CD4-positive, alpha-beta memory T cell (primary cell): ENCODE results near the gene YLPM1. TPM values are rescaled to one million over a fixed set of nuclear protein-coding genes. Genes with fewer than 3 reads are reported as not detected.
A peak's percentile ranks its signal among the peaks of the same experiment; 100 is the strongest.

Experiments used
- CTCF ChIA-PET: fragments of 350-600 bp; sonication (Branson Sonifier 250); formaldehyde crosslinking; loops from one replicate; lab custom pipeline; 2021; ENCODE audit warnings: inconsistent platforms; ENCODE audit not compliant: partially characterized antibody; lab: Charles Lee
- POLR2A ChIA-PET: fragments of 350-600 bp; sonication (Branson Sonifier 250); formaldehyde crosslinking; loops from one replicate; lab custom pipeline; 2021; ENCODE audit not compliant: partially characterized antibody; lab: Charles Lee
- DNase-seq, 5 donors: peaks; one replicate each; pipeline versions ENCODE4 v3.0.0 to v3.0.0-alpha.2; 2020 to 2022; ENCODE audit warnings: mixed read lengths in 1 of 5
- H3K27ac ChIP-seq: one replicate; pipeline ENCODE4 v1.7.0; 2013; ENCODE audit warnings: low read depth, low read length
- H3K27me3 ChIP-seq: 2 replicates; pipeline ENCODE4 v1.7.0; 2013; ENCODE audit warnings: mild to moderate bottlenecking, low read length, moderate library complexity; ENCODE audit not compliant: insufficient read depth
- H3K36me3 ChIP-seq: 2 replicates; pipeline ENCODE4 v1.7.0; 2013; ENCODE audit warnings: mild to moderate bottlenecking, low read length, moderate library complexity; ENCODE audit not compliant: insufficient read depth
- H3K4me1 ChIP-seq: 2 replicates; pipeline ENCODE4 v1.7.0; 2013; ENCODE audit warnings: mild to moderate bottlenecking, low read length, moderate library complexity; ENCODE audit not compliant: insufficient read depth
- H3K4me3 ChIP-seq, 2 donors: one replicate each; pipeline ENCODE4 v1.7.0; 2013; ENCODE audit warnings: low read length in 2 of 2, mild to moderate bottlenecking in 1 of 2
- H3K9me3 ChIP-seq, 2 donors: one replicate each; pipeline ENCODE4 v1.7.0; 2013; ENCODE audit warnings: low read length in 2 of 2, control low read depth in 1 of 2; ENCODE audit not compliant: control insufficient read depth in 1 of 2
- H3K27ac Mint-ChIP-seq, 7 donors: one replicate each; pipeline ENCODE4 v1.8.0; 2020 to 2021; ENCODE audit warnings: mixed read lengths in 7 of 7, mild to moderate bottlenecking in 6 of 7, inconsistent platforms in 3 of 7, moderate library complexity in 3 of 7
- H3K27me3 Mint-ChIP-seq, 2 donors: one replicate each; pipeline ENCODE4 v1.8.0; 2020 to 2021; ENCODE audit warnings: mixed read lengths in 2 of 2
- H3K36me3 Mint-ChIP-seq, 2 donors: one replicate each; pipeline ENCODE4 v1.8.0; 2020 to 2021; ENCODE audit warnings: mixed read lengths in 2 of 2, inconsistent platforms in 1 of 2, mild to moderate bottlenecking in 1 of 2
- H3K4me1 Mint-ChIP-seq, 4 donors: one replicate each; pipeline ENCODE4 v1.8.0; 2020 to 2021; ENCODE audit warnings: mixed read lengths in 4 of 4, mild to moderate bottlenecking in 1 of 4
- H3K4me3 Mint-ChIP-seq, 8 donors: one replicate each; pipeline ENCODE4 v1.8.0; 2020 to 2021; ENCODE audit warnings: mixed read lengths in 8 of 8, mild to moderate bottlenecking in 7 of 8, moderate library complexity in 6 of 8, inconsistent platforms in 3 of 8
- H3K9me3 Mint-ChIP-seq, 8 donors: one replicate each; pipeline ENCODE4 v1.8.0; 2020 to 2021; ENCODE audit warnings: mixed read lengths in 8 of 8, mild to moderate bottlenecking in 5 of 8, inconsistent platforms in 3 of 8, moderate library complexity in 1 of 8
- intact Hi-C: fragments of 100-400 bp; cut with micrococcal nuclease; formaldehyde crosslinking; loops from one replicate; pipeline ENCODE4 v1.15.1; 2023
- polyA plus RNA-seq, 2 donors: library from polyadenylated mRNA; unstranded; fragments of 300-500 nt; fragmentation: Illumina TruSeq; gene quantifications; one replicate each; pipeline ENCODE4 v1.2.3, GENCODE V29; 2021
- total RNA-seq, 2 experiments: library from RNA; stranded (reverse); gene quantifications; one replicate each; pipeline ENCODE4 v1.2.3, GENCODE V29; 2021

YLPM1 gene
- total and polyA plus RNA-seq, 4 experiments from 2014 or later: 2.5 to 90.3 (median 52.3) TPM

- H3K36me3 ChIP-seq: no peaks in the 10 kb centered on the region
- peaks cover 5 to 15% (median 10%) of the 10 kb centered on the region in 4 donors for H3K4me1 Mint-ChIP-seq
- H3K9me3 ChIP-seq: no peaks in the 10 kb centered on the region
- H3K27me3 ChIP-seq: no peaks in the 10 kb centered on the region
- H3K4me1 ChIP-seq: peaks cover 4% of the 10 kb centered on the region
- no peak overlapping the region for H3K27ac Mint-ChIP-seq
- intact Hi-C loops: no loop called here
- H3K27ac ChIP-seq: no peak overlapping the region
- no peaks in the 10 kb centered on the region for H3K27me3 Mint-ChIP-seq
- CTCF ChIA-PET: interaction anchor here (2.1 to 10.7 kb wide), 4 partner anchors 15 to 242 kb away, joined by 5 to 84 read pairs (median 10); no protein-coding TSS in a partner anchor
- H3K36me3 Mint-ChIP-seq: no peaks in the 10 kb centered on the region
- DNase-seq: no peak
- H3K4me3 ChIP-seq: no peak overlapping the region
- no peak overlapping the region for H3K4me3 Mint-ChIP-seq
- H3K9me3 Mint-ChIP-seq: no peaks in the 10 kb centered on the region
- POLR2A ChIA-PET: interaction anchor here (0.6 to 2.0 kb wide), 4 partner anchors 10 to 228 kb away, joined by 3 to 5 read pairs (median 4); partner anchors contain the start of gene DLST
Observed at GRCh38 chr14:74846968-74847665, 84.0 kb downstream of the YLPM1 start.

DNA sequence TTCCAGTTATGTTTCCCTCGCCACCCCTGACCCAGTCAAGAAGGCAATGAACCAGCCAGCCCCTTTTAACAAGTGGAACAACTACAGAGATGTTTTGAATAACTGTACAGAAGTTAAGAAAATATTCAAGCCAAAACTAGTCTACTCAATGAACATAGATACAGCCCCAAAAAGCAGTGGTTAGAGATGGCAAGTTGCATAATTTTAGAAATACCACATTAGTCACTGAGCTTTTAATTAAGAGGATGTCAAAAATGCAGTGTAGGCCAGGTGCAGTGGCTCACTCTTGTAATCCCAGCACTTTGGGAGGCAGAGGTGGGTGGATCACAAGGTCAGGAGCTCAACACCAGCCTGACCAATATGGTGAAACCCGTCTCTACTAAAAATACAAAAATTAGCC lies 85.7 kb downstream of the YLPM1 start:
- intact Hi-C loops: no loop called here
- POLR2A ChIA-PET: no interaction called here

DNA sequence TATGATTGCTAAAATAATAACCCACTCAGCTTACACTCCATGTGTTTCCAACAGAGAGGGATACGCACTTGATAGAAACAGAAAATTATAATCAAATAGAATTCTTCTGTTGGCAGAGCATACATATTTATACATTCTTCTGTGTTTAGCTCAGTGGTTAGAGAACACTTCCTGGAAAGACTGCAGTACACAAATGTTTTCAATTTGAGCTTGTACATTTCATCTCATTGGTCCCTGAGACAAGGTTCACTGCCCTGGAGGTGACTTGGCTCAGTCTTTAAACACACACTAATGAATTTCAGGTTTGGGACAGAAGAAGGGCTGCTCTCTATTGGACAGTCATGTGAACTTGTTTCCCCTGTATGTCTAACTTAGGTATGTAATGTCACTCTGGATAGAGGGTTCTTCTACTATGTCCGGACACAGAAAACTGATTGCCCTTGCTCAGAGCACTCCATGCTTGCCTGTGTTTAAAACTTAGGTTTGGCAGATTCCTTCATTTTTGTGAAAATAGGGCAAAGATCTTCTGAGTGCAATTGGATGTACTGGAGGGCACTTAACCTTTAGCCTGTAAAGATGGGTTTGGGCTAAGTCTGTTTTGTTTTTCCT lies 89.9 kb downstream of the YLPM1 start:
- Histone ChIP-seq H3K27ac (no peak overlapping the region), H3K36me3 (no peaks in the 10 kb centered on the region), H3K4me3 (no peak overlapping the region), H3K9me3 (no peaks in the 10 kb centered on the region), H3K4me1 (peaks cover 12% of the 10 kb centered on the region), H3K27me3 (no peaks in the 10 kb centered on the region)
- no peak for DNase-seq
- H3K4me1 Mint-ChIP-seq: peaks cover 14 to 27% (median 22%) of the 10 kb centered on the region in 4 donors
- ChIA-PET CTCF (interaction anchor here (0.9 to 15.0 kb wide), 5 partner anchors 9 to 244 kb away, joined by 3 to 677 read pairs (median 3); no protein-coding TSS in a partner anchor), POLR2A (interaction anchor here (0.6 to 1.9 kb wide), 7 partner anchors 11 to 53 kb away, joined by 3 to 6 read pairs (median 4); partner anchors contain the start of gene DLST)
- H3K27me3 Mint-ChIP-seq: no peaks in the 10 kb centered on the region
- H3K27ac Mint-ChIP-seq: peak overlapping the region in 5 of 7 donors; percentile 9 to 55 (median 16)
- H3K4me3 Mint-ChIP-seq: peak overlapping the region in 1 of 8 donors; percentile 3
- intact Hi-C loops: no loop called here
- H3K9me3 Mint-ChIP-seq: no peaks in the 10 kb centered on the region
- H3K36me3 Mint-ChIP-seq: no peaks in the 10 kb centered on the region

More for the DNA sequence above, 85.7 kb downstream of the YLPM1 start:
- Mint-ChIP-seq H3K9me3 (no peaks in the 10 kb centered on the region), H3K4me3 (no peak overlapping the region), H3K27ac (no peak overlapping the region), H3K36me3 (no peaks in the 10 kb centered on the region), H3K27me3 (no peaks in the 10 kb centered on the region), H3K4me1 (peaks cover 11 to 20% (median 17%) of the 10 kb centered on the region in 4 donors)
- peaks cover 12% of the 10 kb centered on the region for H3K4me1 ChIP-seq
- no peak overlapping the region for H3K4me3 ChIP-seq
- DNase-seq: no peak
- H3K36me3 ChIP-seq: no peaks in the 10 kb centered on the region
- CTCF ChIA-PET: interaction anchor here (2.8 to 10.7 kb wide), 2 partner anchors 13 to 57 kb away, joined by 13 to 84 read pairs; no protein-coding TSS in a partner anchor
- no peaks in the 10 kb centered on the region for H3K27me3 ChIP-seq
- H3K27ac ChIP-seq: no peak overlapping the region
- H3K9me3 ChIP-seq: no peaks in the 10 kb centered on the region

- intact Hi-C loops: no loop called here
- H3K36me3 ChIP-seq: no peaks in the 10 kb centered on the region
- no peaks in the 10 kb centered on the region for H3K9me3 ChIP-seq
- H3K4me3 ChIP-seq: no peak overlapping the region
- H3K36me3 Mint-ChIP-seq: no peaks in the 10 kb centered on the region
- peaks cover 14 to 27% (median 21%) of the 10 kb centered on the region in 4 donors for H3K4me1 Mint-ChIP-seq
- peak overlapping the region in 4 of 7 donors; percentile 9 to 55 (median 31) for H3K27ac Mint-ChIP-seq
- H3K27me3 ChIP-seq: no peaks in the 10 kb centered on the region
- no peaks in the 10 kb centered on the region for H3K9me3 Mint-ChIP-seq
- no peak overlapping the region for H3K4me3 Mint-ChIP-seq
- H3K27me3 Mint-ChIP-seq: no peaks in the 10 kb centered on the region
- no peak for DNase-seq
- ChIA-PET CTCF (interaction anchor here (0.9 to 15.0 kb wide), 6 partner anchors 8 to 245 kb away, joined by 3 to 677 read pairs (median 44); partner anchors contain the start of genes DLST and PROX2), POLR2A (interaction anchor here (0.6 to 1.9 kb wide), 4 partner anchors 13 to 808 kb away, joined by 3 to 6 read pairs (median 4); partner anchors contain the start of gene TTLL5)
- peaks cover 12% of the 10 kb centered on the region for H3K4me1 ChIP-seq
- no peak overlapping the region for H3K27ac ChIP-seq
Observed at GRCh38 chr14:74853581-74853980, 90.5 kb downstream of the YLPM1 start.

DNA sequence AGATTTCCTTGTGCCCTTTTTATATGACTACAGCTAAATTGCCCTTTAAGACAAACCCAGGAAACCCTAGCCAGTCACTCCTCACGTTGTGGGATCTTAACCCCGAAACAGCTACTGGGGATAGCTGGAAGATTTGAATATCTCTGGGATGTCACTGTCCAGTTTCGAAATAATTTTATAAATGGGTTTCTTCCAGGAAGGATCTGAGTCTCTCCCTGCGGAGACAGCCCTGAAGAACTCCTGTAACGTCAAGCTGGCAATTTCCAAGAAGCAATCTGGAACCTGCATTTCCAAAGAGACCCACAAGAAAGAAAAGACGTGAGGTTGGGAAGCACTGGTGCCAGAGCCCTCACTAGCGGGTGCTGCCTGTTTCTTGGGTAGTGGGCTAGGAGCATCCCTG lies 91.9 kb downstream of the YLPM1 start:
- intact Hi-C loops: no loop called here
- Histone ChIP-seq H3K27me3 (no peaks in the 10 kb centered on the region), H3K4me3 (no peak overlapping the region), H3K36me3 (no peaks in the 10 kb centered on the region), H3K27ac (no peak overlapping the region), H3K9me3 (no peaks in the 10 kb centered on the region), H3K4me1 (peaks cover 12% of the 10 kb centered on the region)
- POLR2A ChIA-PET: interaction anchor here (0.8 to 1.3 kb wide), 2 partner anchors 17 to 272 kb away, joined by 3 read pairs; partner anchors contain the start of gene NEK9
- CTCF ChIA-PET: interaction anchor here (0.6 to 15.0 kb wide), 6 partner anchors 7 to 233 kb away, joined by 4 to 677 read pairs (median 44); partner anchors contain the start of genes DLST and PROX2
- Mint-ChIP-seq H3K4me3 (no peak overlapping the region), H3K27me3 (no peaks in the 10 kb centered on the region), H3K9me3 (no peaks in the 10 kb centered on the region), H3K27ac (no peak overlapping the region), H3K36me3 (no peaks in the 10 kb centered on the region), H3K4me1 (peaks cover 14 to 23% (median 20%) of the 10 kb centered on the region in 4 donors)
- DNase-seq: no peak

GRCh38 chr14:74855945-74856344 lies 92.8 kb downstream of the YLPM1 start:
- no peak overlapping the region for H3K4me3 ChIP-seq
- H3K27ac ChIP-seq: no peak overlapping the region
- no peak for DNase-seq
- H3K4me1 ChIP-seq: peaks cover 16% of the 10 kb centered on the region
- no peaks in the 10 kb centered on the region for H3K27me3 ChIP-seq
- H3K9me3 Mint-ChIP-seq: no peaks in the 10 kb centered on the region
- H3K36me3 Mint-ChIP-seq: no peaks in the 10 kb centered on the region
- H3K27me3 Mint-ChIP-seq: no peaks in the 10 kb centered on the region
- H3K9me3 ChIP-seq: no peaks in the 10 kb centered on the region
- H3K27ac Mint-ChIP-seq: no peak overlapping the region
- ChIA-PET POLR2A (interaction anchor here (0.6 to 1.3 kb wide), 5 partner anchors 14 to 946 kb away, joined by 3 to 5 read pairs (median 4); partner anchors contain the start of gene YLPM1), CTCF (interaction anchor here (0.5 to 15.0 kb wide), 5 partner anchors 21 to 231 kb away, joined by 3 to 677 read pairs (median 121); partner anchors contain the start of genes DLST and PROX2)
- peaks cover 15 to 26% (median 21%) of the 10 kb centered on the region in 4 donors for H3K4me1 Mint-ChIP-seq
- no peaks in the 10 kb centered on the region for H3K36me3 ChIP-seq
- intact Hi-C loops: no loop called here
- peak overlapping the region in 1 of 8 donors; percentile 17 for H3K4me3 Mint-ChIP-seq
